Skeletal muscle cell (primary cell): ENCODE measurements around the gene NRM.
A peak's percentile ranks its signal among the peaks of the same experiment; 100 is the strongest.
"Not testable (repeated sequence)": the region's sequence is repeated elsewhere in the genome, so short reads cannot be mapped to it uniquely, and the experiment has no call there.

Experiments used
- DNase-seq: peaks from one replicate; pipeline ENCODE4 v3.0.0-alpha.2; 2010; ENCODE audit warnings: low read depth
- H3K4me3 ChIP-seq: 2 replicates; pipeline ENCODE4 v1.5.1; 2011; ENCODE audit warnings: low read depth, mild to moderate bottlenecking, control low read depth, low read length, moderate library complexity

NRM gene

GRCh38 chr6:30721198-30722024 is 30.6 kb upstream of the NRM start:
- peak; percentile 62 for DNase-seq
- H3K4me3 ChIP-seq = peak overlapping the region; percentile 98

DNA sequence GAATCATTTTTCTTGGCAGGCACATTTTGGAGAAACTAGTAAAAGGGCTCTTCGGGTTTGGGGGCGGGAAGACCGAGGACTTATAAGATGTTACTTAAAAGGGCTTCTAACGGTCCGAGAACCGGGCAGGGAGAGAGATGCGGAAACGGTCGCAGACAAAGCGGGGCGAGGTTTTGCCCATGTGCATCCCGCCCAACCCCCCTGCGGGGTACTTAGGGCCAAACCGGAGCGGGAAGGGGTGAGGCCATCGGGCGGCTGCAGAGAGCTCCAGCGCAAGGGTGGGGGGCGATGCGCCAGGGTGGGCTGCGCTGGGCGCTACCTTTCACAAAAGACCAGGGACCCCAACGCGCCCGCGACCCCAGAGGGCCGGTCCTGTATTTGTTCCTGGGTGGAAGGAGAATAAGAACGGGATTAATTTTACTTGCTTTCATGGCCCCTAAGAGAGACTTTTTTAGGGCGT is 30.0 kb upstream of the NRM start:
- DNase-seq = no peak
- H3K4me3 ChIP-seq = peak overlapping the region; percentile 98

GRCh38 chr6:30719791-30720737 is 29.3 kb upstream of the NRM start, which contains the start of gene TUBB:
Gene TUBB (plus strand): TSS chr6:30720352. CDS start chr6:30720507, 155 bp downstream.
- peak; percentile 95 for DNase-seq
- peak within 1 kb of the TSS; percentile 98 for H3K4me3 ChIP-seq

DNA sequence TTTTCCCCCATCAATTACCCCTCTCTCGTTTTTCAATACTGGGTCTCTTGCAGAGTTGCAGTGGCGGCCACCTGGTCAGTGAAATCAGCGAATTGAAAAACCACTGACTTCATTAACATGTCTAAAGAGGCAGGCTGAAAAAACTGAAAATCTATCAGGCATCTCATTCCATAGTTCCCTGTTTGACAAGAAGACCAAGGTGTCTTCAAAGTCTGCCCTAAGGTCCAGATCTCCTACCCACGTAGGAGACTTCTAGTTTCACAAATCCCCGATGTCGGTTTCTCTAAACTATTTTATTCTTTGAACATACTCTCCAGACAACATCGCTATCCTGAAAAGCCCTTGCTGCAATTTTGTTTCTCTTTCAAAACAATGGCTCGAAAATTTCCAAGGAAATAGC is 28.6 kb upstream of the NRM start:
- DNase-seq = no peak
- peak overlapping the region; percentile 98 for H3K4me3 ChIP-seq

DNA sequence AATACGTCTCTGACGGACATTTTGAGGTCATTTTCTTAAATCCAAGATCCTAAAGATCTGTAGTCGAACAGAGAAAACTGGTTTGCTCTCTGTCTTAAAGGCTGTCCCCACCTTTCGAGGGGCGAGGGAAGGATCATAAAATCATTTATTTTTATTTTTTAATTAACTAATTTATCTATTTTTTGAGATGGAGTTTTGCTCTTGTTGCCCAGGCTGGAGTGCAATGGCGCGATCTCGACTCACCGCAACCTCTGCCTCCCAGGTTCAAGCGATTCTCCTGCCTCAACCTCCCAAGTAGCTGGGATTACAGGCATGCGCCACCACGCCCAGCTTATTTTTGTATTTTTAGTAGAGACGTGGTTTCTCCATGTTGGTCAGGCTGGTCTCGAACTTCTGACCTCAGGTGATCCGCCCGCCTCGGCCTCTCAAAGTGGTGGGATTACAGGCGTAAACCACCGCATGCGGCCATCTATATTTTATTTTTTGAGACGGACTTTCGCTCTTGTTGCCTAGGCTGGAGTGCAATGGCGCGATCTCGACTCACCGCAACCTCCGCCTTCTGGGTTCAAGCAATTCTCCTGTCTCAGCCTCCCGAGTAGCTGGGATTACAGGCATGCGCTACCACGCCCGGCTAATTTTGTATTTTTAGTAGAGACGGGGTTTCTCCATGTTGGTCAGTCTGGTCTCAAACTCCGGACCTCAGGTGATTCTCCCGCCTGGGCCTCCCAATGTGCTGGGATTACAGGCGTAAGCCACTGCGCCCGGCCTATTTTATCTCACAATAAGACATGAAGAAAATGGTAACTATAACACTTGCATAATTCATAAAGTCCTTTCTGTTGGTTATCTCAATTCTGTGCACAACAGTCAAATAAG is 27.3 kb upstream of the NRM start:
- not testable (repeated sequence) for DNase-seq
- peak overlapping the region; percentile 43 for H3K4me3 ChIP-seq

DNA sequence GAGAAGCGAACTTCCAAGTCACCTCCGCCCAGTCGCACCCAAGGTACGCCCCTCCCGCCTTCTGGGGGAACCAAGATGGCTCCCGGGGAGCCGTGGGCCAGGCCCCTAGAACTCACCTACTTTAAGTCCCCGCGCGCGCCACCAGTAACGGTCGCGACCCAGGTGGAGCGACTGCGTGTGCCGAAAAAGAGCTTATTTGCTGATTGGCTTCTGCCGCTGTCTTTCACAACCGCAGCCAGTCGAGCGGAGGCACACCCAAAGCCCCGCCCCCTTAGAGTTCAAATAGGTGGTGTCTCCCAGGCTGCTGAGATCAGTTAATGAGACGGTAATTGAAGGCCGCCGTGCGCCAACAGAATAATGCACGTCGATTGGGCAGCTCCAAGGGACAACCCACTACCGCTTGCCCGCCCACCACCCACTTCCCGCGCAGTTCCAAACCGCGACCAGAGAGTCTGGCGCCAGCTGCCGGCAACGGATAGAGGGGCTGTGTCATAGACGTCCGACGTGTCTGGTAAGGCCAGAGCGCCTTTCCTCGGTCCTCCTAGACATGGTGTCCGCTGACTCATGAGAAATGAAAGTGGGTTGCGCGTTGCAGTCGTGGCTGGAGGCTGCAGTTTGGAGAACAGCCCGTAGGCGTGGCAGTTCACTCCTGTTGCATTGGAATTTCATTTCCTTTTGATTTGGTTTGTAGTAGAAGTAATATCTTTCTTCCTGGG is 26.5 kb upstream of the NRM start, which contains the start of gene MDC1:
Gene MDC1 (minus strand): TSS at position 153 of the 716 bp plus-strand sequence. CDS start 2,106 bp downstream, outside the sequence.
- DNase-seq = peak; percentile 100
- H3K4me3 ChIP-seq = peak within 1 kb of the TSS; percentile 80

- peak overlapping the region; percentile 80 for H3K4me3 ChIP-seq
- no peak for DNase-seq
These were observed 26.0 kb upstream of the NRM start for GRCh38 chr6:30716879-30717128.

DNA sequence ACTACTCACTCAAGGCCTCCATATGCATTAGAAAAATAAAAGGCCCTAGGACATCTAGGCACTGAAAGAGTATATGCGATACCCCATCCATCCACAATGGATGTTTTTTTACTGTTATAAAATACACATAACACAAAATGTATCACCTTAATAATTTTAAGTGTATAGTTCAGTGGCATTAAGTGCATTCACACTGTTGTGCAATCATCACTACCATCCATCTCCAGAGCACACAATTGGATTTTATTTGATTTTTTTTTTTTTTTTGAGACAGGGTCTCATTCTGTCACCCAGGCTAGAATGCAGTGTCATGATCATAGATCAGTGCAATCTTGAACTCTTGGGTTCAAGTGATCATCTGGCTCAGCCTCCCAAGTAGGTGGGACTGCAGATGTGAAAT is 23.5 kb upstream of the NRM start:
- no peak for DNase-seq
- H3K4me3 ChIP-seq = no peak overlapping the region

- no peak for DNase-seq
These were observed 21.7 kb upstream of the NRM start for GRCh38 chr6:30712441-30712945.

DNA sequence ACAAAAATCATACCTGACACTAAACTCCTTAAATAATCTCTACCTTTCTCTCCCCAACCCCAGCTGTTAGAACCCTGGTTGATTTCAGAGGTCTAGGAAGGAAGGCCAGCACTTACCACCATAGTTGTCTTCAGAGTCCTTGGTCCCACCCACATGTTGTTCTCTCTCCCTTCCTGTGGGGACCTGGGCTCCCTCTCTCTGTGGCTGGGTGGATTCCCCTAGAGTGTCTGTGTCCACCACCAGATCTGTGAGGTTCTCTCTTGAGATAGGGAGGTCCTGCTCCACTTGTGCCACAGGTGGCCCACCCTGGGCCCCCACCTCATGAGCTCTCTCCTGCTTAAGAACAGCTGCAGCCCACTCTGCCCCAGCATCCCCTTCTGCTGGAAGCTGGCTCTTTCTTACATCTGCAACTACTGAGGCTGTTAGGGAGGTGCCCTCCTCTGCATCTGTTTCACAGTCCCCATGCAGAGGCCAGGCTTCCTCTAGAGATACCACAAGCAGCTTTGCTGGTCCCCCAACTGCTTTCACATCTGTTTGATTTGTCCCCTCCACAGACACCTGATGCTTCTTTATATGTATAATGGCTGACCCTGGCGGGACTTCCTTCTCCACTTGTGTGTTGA is 21.1 kb upstream of the NRM start:
- DNase-seq = no peak
- H3K4me3 ChIP-seq = no peak overlapping the region

More at GRCh38 chr6:30712441-30712945, 21.7 kb upstream of the NRM start:
- no peak overlapping the region for H3K4me3 ChIP-seq

GRCh38 chr6:30709101-30709868 is 18.5 kb upstream of the NRM start:
- no peak for DNase-seq

GRCh38 chr6:30707281-30707850 is 16.6 kb upstream of the NRM start:
- no peak overlapping the region for H3K4me3 ChIP-seq
- no peak for DNase-seq

More at GRCh38 chr6:30709101-30709868, 18.5 kb upstream of the NRM start:
- no peak overlapping the region for H3K4me3 ChIP-seq

DNA sequence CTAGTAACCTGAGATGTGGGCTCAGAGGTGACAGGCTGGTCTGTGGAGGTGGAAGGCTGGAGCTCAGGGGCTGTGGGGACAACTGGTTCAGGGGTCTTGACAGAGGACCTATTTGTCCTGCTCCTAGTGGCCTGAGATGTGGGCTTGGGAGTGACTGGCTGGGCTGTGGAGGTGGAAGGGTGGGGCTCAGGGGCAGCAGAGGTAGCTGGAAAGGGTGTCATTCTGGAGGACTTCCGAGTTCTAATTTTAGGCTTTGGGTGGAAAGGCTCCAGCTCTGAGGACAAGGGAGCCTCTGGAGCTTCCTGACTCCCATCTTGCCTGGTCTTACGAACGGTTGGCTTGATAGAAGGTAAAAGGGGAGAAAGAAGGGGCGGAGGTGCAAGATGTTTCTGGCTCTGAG is 14.8 kb upstream of the NRM start:
- no peak overlapping the region for H3K4me3 ChIP-seq
- DNase-seq = no peak

- no peak overlapping the region for H3K4me3 ChIP-seq
- no peak for DNase-seq
These were observed 13.0 kb upstream of the NRM start for GRCh38 chr6:30703821-30704220.

DNA sequence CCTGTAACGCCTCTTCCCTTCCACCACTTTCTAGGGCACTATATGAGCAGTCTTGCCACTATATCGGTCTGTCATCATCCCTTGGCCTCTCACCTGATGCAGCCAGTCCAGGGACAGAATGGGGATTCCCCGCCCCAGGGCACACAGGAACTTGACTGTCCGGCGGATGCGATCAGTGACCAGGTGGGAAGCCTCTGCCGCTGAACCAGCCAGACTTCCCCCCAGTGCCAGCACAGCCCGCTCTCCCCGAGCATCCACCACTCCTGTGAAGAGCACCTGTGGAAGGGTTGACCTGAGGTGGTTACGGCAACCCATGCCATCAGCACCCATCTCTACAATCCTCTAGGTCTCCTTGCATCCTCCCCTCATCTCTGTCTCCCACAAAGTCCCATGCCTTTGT is 12.2 kb upstream of the NRM start:
- DNase-seq = no peak
- H3K4me3 ChIP-seq = no peak overlapping the region

DNA sequence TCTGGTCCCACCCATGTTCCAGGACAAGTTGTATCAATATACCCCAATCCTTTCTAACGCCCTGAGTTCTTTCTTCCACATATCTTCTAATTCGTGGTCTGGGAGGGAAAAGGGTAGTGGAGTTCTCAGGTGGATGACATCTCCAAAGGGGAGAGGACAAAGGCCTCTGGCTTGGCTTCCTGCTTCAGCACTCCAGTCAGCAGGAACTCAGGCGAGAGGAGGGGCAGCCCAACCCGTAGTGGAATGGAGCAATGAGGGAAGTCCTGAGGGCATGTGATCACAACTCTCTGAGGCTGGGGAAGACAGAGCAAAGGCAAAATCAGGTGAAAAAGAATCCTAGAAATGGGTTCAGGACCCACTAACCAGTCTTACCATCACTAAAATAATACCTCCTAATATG is 9.6 kb upstream of the NRM start:
- H3K4me3 ChIP-seq = no peak overlapping the region
- DNase-seq = no peak

DNA sequence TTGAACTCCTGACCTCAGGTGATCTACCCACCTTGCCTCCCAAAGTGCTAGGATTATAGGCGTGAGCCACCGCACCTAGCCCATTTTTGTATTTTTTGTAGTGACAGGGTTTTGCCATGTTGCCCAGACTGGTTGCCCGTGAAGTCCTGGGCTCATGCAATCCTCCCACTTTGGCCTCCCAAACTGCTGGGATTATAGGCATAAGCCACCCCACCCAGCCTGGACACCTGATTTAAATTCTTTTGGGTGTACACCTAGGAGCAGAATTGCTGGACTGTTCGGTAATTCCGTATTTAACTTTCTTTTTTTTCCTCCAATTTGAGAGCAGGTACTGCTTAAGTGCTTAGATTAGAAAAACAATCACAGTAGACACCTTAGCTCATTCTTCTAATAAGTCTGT is 5.6 kb upstream of the NRM start:
- H3K4me3 ChIP-seq = no peak overlapping the region
- DNase-seq = no peak
